COLO668 (cell line): ENCODE measurements around the gene ALDH3A1.

Experiments used
- DNase-seq: peaks from one replicate; lab custom pipeline; 2025; ENCODE audit not compliant: unreplicated experiment; lab: John Stamatoyannopoulos, UW

Gene ALDH3A1

DNA sequence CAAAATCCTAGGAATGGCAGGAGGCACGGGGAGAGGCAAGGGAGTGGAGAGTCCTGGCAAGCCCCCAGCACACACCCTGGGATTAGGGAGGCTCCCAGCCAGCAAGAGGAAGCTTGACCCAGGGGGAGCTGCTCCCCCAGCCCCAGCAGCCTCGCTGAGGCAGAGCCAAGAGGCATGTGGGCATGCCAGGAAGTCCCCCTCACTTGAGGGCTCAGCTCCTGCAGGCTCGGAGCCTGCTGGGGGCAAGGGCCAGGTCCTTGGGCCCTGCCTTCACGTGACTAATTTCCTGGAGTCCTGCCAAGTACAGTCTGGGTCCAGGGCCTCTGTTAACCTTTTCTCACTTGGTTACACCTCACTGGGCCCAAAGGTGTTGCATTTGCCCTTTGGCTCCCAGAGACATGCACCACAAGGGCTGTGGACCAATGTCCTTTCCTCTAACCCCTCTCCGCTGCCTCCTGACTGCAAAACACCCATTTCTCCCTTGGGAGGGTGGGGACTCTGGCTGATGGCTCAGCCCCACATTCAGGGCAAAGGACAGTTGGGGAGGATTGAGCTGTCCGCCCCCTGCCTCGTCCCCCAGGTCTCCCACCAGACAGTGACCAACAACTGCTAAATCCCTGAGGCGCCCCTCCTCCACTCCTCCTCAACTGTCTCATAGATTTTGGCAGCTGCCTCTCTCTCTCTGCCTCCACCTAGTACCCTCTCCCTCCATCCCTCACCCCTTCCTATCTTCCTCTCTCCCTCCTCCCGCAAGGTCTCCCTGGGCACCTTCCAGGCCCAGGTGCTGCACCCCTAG is 27.3 kb downstream of the ALDH3A1 start:
- peak; percentile 65 for DNase-seq

DNA sequence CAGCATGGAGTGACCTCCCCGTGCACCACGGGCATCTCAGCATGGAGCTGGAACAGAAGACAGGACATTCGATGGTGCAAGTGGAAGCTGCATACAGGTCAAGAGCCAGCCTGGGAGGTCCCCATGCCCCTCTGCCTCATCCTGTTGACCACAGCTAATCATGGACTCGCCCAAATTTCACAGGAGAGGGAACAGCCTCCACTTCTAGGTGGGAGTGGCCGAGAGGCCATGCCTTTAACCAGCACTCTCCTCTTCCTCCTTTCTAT is 28.0 kb downstream of the ALDH3A1 start:
- DNase-seq = no peak

DNA sequence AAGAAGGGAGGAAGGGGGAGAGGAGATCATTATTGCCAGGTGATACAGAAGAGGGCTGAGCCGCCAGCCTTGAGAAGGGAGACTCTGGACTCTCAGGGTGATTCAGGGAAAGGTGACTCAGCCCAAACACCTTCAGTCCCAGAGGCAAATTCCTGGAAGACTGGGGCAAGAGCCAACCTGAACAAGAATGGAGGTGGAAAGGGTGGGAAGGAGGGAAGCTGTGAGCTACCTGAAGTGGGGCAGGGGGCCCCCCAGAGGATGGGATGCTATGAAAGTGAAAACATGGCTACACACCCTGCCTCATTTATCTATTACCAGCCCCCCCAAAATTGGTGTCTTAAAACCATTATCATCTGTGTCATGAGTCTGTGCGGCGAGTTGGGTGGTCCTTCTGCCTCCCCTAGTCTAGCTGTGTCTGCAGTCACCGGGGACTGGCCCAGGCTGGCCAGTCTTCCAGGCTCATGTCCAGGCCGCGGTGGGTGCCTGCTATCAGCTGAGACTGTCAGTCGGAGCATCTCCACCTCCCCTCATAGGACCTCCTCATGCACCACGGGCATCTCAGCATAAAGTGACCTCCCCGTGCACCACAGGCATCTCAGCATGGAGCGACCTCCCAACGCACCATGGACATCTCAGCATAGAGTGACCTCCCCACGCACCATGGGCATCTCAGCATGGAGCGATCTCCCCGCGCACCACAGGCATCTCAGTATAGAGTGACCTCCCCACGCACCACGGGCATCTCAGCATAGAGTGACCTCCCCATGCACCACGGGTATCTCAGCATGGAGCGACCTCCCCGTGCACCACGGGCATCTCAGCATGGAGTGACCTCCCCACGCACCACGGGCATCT is 28.5 kb downstream of the ALDH3A1 start:
- no peak for DNase-seq

DNA sequence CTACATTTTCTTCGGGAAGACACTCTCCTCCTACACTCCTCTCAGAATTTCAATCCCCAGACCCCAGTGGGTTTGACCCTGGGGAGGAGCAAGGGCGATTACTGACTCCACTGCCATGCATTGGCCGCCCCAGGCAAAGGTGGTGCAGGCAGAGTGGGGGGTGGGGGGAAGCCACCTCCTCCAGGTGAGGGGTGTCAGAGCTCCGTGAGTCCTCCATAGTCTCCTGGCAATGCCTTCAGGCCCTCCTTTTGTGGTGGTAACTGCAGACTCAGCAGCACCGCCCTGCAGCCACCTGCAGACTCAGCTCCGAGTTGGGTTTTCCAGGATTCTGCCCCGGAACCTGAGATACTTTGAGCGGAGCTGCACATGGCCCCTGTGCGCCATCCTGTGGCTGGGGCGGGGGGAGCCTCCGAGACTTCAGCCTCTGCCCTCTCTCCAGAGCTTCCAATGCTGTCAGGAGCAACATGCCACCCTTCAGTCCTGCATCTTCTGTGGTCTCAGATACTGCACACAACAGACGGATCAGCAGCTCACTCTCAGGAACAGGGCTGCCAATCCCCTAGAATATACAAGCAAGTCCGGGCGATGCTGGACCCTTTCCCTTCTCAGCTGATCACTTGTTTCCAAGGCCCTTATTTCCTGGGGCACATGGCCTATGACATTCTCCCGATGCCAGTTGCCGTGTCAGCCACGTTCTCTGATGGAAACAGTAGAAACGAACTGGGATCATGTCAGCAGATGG is 29.3 kb downstream of the ALDH3A1 start:
- DNase-seq = no peak

DNA sequence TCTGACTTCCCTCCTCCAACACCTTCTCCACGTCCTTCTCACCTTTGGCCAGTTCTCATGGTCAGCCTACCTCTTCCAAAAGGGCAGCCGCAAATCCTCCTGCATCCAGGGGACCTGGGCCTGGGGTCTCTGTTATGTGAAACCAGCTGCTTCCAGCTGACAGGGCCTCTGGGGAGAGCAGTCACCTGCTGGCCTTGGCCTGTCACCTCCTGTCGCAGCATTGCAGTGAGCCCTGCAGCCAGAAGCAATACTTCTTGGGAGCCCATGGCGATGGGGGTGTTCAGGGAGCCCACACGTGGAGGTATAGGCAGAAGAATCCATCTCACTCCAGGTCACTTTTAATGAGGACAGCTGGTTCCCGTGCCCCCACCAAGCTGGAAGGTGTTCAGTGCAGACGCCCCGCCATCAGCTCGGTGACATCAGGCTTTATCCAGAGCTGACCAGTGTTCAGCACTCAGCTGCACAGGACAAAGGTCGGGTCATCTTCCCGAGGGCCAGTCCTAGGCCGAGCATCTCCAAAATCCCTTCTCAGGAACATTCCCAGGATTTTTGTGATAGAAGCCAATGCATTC is 30.0 kb downstream of the ALDH3A1 start:
- no peak for DNase-seq

DNA sequence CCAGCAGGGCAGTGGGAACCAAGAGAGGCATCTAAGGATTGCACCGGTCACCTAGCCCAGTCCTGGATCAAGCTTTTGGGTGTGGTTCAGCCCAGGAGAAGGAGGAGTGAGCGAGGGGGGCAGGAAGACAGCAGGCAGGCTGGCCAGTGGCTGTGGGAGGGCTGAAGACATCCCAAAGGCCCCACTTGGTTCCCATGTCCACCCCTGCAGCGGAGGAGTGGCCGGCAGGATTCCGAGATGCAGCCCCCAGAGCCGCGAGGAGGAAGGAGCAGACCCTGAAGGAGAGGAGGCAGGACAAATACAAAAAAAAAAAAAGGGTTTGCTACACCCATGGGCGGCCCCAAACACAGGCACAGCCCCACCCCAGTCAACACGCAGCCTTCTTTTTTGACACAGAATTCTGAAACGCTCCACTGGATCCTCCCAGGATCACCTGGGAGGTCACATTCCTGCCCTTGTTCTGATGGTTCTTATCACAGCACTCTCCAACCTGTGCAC is 30.6 kb downstream of the ALDH3A1 start:
- no peak for DNase-seq

DNA sequence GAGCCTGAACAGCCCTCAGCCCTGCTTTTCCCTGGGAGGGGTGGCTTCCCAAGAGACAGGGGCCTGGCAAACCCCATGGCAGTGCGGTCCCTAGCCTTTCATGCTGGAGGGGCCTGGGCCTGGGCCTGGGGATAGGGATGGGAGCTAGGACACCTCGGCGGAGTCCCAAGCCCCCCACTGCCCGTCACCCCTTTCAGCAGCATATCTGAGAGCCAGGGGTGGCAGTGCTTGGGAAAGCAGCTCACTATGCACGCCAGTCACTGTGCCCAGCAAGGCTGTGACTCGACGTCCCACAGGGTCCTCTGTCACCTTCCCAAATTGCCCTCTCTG is 31.1 kb downstream of the ALDH3A1 start:
- DNase-seq = no peak

DNA sequence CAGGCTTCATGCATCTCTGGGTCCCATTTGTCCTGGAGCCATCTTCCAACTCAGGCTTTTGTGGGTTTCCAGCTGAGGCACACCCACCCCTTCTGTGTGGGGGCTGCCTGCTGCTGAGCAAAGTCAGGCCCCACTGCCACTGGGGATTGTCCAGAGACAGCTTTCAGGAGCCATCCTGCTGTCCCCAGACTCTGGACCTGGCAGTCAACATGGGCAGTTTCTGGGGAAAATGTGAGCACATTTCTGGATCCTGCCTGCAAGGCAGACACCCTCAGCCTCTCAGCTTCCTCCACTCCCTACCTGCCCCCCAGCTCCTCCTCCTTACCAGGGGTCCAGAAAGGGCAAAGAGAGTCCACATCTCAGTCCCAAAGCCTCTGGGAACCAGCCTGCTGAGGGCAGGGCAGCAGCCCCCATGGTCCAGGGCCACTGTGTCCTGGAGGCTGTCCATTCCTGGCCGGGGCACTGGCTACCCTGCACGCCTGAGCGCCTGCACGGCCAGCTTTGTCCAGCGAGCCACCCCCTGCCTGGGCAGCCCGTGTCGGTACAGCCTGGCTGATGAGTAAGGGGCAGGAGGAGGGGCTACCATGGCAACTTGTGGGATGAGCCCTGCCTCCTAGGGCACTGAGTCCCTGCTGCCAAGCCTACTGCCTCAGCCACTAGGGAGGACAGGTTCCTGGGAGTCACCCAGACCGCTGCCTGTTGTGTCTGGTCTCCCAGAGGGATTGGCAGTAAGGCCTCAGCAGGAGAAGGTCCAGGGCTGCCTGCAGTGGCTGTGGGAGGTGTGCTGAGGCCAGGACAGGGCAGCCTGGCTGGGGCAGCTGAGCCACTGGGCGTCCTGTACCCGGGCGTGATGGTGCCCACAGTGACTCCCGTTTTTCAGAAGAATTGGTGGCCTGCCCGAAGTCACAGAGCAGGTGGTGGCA is 31.7 kb downstream of the ALDH3A1 start, which contains the start of gene SLC47A2:
TSS of gene SLC47A2 (minus strand) at position 477 of the 923 bp plus-strand sequence. CDS start at position 448, 29 bp downstream.
- DNase-seq = no peak

DNA sequence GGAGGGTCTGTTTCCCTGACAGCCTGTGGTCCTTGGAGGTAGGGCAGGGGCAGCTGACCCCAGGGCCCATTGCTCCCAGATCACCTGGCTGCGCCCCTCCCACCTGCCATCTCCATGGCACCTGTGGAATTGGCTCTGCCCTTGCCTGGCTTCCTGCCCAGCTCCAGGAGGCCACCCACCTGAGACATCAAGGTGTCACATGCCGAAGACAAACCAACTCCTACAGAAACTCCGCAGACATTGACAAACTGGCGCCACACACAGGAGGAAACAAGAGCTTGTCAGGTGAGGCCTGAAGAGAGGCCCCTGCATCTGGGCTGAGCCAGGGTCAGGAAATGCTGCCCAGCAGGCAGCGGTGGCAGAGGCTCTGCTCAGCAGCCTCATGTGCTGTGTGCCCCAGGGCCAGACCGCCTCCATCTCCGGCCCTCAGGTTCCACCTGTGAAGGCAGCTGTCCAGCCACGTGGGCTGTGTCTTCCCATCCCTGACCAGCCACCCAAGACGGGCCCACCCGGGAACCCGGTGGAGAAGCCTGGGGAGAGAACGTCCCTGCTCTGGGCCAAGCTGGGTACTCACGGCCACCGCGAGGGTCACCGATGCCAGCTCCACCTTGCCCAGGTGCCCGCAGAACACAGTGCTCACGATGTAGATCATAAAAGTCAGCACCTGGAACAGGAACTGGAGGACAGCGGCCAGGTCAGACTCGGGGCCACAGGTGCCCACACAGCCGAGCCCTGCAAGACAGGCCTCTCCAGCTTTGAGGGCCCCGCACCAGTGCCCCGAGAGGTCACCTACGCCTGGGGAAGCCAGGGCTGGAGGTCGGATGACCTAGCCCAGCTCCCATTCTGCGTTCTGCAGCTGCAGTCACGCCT is 33.3 kb downstream of the ALDH3A1 start:
- DNase-seq = peak; percentile 23

DNA sequence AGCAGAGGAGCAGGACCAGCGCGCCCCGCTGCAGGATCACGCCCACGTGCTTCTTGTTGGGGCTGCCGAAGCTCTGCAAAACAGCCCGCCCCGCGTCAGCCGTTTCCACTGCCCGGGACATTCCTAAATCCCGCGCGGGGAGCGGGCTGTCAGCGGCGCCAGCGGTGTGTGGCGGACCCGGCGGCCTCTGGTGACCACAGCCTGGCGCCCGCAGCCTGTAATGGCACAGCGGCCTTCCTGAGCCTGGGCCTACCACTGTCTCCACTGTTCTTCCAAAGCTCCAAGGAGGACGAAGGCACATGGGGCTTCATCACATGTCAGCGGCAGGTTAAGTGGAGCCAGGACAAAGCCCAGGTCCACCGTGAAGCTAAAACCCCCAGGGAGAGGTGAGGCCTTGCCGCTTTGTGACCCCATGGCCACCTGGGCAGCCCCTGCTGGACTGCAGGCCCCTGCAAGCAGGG is 34.2 kb downstream of the ALDH3A1 start:
- no peak for DNase-seq

DNA sequence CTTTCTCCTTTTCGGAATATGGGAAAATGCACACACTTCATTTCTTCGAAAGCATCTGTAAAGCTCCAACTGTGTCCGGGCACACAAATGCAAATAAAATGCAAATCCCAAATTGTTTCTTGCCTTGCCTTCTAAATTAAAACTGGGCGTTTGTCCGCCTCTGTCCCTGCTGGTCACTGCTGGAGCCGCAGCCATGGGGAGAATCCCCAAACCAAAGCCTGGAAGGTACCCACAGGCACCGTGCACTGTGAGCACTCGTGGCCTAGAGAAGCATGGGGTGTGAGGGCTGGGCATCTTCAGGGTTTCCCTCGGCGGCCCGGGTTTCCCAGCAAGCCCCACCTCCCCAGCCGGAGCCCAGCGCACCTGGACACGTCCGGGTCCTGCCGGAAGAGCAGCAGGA is 34.6 kb downstream of the ALDH3A1 start:
- no peak for DNase-seq

DNA sequence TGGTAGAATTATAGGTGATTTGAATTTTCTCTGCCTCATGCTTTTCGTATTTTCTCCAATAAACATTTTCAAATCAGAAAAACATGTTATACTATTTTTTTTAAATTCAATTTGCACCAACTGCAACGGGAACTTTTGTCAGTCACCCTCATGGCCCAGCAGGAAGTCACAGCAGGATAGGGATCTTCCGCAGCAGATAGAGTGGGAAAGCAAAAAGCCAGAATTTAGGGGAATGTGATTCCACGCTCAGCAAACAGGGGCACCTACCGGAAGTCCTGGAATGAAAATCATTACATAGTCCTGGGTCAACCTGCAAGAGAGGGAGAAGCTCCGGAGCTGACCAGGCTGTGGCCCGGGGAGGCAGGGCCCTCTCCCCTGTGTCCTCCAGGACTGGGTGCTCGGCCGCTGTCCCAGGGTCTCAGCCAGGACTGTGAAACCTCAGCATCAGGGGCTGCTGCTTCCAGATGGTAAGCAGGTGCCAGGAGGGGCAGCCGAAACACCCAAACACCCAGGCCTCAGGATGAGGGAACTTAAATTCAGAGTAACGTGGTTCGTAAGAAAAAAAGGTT is 35.6 kb downstream of the ALDH3A1 start:
- DNase-seq = no peak

DNA sequence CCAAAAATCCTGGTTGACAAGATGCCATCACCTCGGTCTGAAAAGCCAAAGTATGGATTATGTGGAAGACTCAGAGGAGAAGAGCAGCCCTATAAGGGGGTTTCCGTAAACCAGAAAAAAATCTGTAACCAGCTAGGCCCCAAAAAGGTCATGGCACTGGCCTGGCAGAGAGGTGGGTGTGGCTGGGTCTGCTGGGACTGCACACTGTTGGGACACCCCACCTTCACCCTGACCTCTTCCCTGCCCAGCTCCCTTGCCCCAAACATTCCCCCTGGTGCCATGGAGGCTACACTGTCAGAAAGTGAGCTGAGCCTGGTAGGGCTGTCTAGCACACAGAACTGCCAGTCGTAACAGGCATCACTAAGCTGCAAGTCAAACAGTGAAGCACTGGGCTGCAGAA is 38.3 kb downstream of the ALDH3A1 start:
- no peak for DNase-seq

DNA sequence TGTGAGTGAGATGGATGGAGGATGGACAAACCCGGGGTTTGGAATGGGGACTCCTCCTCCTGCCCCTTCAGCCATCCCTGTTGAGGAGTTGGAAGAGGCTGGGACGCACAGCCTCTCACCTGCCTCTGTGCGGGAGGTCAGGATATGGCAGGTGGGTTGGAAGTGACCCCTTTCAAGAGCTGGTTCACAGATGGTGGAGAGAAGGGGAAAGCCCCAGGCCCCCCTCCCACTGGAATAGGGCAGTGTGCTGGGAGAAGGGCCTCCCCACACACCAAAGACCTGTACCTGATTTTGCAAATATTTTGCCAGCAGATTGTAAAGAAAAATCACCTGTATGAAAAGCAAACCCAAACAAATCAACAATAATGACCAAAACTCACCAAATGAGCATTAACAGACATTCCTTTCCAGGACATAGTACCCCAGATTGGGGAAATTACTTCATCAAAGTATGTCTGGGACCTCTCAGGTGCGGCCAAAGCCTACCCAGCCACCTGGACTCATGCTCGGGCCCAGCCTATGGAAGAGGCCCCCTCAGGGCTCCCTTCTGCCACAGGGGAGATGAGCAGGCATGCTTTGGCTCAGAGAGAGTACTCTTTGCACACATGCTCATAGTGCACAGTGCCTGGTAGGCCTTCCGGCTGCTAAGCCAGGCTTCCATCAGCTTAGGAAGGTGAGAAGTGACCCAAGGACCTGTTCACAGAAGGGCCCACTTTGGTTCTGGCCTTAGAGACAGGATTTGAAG is 39.5 kb downstream of the ALDH3A1 start:
- DNase-seq = no peak

DNA sequence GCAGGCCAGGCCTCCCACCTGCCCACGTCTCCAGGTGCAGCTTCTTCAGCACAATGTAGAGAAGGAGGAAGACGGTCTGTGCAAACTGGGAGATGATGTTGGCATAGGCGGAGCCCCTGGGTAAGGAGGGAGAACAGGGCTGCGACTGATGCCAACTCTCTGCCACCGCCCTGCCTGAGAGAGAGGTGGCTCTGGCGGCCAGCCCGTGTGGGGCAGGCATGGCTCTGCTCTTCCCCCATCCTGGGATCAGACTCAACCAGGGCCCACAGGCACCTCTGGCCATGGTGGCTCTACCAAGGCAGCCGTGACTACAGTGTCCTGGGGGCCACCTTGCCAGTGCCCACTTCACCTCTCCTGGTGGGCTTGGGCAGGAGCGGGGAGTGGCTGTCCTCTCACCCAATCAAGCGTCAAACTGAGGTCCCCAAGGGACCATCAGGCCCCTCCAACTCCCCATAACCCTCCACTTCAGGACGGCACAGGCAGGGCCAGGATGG is 40.3 kb downstream of the ALDH3A1 start:
- no peak for DNase-seq

DNA sequence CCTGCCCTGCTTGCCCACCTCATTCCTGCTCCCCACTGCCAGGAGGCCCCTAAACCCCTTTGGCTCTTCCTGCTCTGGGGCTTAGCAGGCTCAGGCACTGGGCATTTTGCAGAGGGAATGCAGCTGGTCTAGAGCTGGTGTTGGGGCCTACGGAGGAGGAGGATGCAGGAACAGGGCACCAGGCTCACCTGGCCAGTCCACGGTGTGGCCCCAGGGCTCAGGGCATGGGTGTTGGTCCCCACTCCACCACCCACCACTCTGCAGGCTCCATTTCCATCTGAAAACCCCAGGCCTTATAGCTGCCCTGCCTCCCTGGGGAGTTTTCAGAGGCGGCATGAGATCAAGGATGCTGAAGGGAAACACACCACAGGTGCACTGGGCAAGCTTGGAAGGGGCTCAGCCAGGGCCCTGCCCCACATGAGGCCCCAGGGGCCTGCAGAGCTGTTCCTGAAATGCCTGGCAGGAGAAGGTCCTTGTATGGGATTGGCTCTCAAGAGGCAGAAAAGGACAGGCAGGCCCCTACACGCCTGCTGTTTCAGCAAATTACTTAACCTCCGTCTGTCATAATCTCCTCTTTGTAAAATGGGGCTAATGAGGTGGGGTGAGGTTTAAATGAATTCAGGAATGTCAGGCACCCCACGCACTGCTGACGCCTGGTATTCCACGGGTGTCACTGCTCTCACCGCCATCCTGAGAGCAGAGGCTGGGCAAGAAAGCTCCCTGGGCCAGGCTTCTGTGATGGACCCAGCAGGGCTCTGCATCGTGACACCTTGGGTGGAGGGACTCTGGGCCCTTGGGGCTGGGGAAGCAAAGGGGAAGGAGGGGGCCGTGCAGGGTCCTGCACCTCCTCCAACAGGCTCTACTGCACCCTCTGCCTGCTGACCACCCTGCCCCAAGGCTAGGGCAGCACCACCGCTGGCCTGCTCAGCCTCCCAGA is 41.0 kb downstream of the ALDH3A1 start:
- DNase-seq = peak; percentile 23
